Measurements from ENCODE around the gene TMEM63B. TPM values are rescaled to one million over a fixed set of nuclear protein-coding genes. Genes with fewer than 3 reads are reported as not detected.

The TMEM63B gene
- total and polyA plus RNA-seq, 2 of the 8 experiments (the other 6 are each of a cell fraction or from before 2014, with no cell fraction given), result 61.1 to 96.8 TPM

DNA sequence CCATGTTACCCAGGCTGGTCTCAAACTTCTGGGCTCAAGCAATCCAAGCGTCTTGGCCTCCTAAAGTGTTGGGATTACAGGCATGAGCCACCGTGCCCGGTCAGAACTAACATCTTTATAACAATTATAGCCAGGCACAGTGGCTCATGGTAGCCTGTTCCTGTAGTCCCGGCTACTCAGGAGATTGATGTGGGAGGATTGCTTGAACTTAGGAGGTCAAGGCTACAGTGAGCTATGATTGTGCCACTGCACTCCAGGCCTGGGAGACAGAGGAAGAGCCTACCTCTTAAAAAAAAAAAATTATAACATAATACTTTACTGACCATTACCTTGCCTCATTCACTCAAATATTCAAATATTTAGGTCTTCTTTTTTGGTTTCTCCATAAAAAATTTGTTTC is 72.5 kb downstream of the TMEM63B start:
- H2BK12ac ChIP-seq (ENCODE audit: low read depth, low read length), result peak overlapping the region; percentile 50; the same call in 1 of the 2 replicates
- no peak overlapping the region for H4K91ac ChIP-seq (replicated peaks; ENCODE audit: insufficient read length, low read length)
- FAIRE-seq (no peak), DNase-seq (ENCODE audit: low read depth in 1 of 2, low spot score in 2 of 2) (no peak)
- no peak overlapping the region for H2BK20ac ChIP-seq (ENCODE audit: low read length)
- H3K14ac ChIP-seq (ENCODE audit: insufficient read length), result no peak overlapping the region
- H3K18ac ChIP-seq (ENCODE audit: extremely low read depth, low read length), result no peak overlapping the region
- H3K4me1 ChIP-seq (replicated peaks in 1 of 4; ENCODE audit: control insufficient read depth in 3 of 4, insufficient read depth in 4 of 4, low read length in 3 of 4), result peaks cover 18 to 28% (median 23%) of the 10 kb centered on the region in 4 experiments
- no peak overlapping the region for H2AK5ac ChIP-seq (ENCODE audit: low read depth, low read length)
- no peak overlapping the region for H2BK15ac ChIP-seq (ENCODE audit: low read length)
- H3K4me3 ChIP-seq (ENCODE audit: extremely low read depth in 1 of 4, insufficient read depth in 2 of 4, low read depth in 3 of 4, low read length in 4 of 4), result no peak overlapping the region
- no peaks in the 10 kb centered on the region for H3K79me1 ChIP-seq (ENCODE audit: low read depth, low read length)
- H3K4me2 ChIP-seq (ENCODE audit: insufficient read depth in 1 of 2, low read depth in 2 of 2, low read length in 2 of 2), result no peak overlapping the region
- WGBS, 2 experiments (ENCODE audit: extremely low coverage in 1 of 2, insufficient coverage in 1 of 2, insufficient read length in 1 of 2, insufficient replicate concordance in 2 of 2, low coverage in 1 of 2, low lambda C conversion rate in 2 of 2, missing lambda C conversion rate in 1 of 2), result 96% methylated on average over 4 of the region's 4 CpGs; no CpG with 5 or more reads in 1 of the 2 experiments
- H2BK5ac ChIP-seq (ENCODE audit: low read depth, low read length), result no peak overlapping the region
- no peaks in the 10 kb centered on the region for H3K9me3 ChIP-seq (ENCODE audit: insufficient read depth in 2 of 2, low read depth in 1 of 2, low read length in 1 of 2)
- no peaks in the 10 kb centered on the region for H4K20me1 ChIP-seq (replicated peaks in 1 of 2; ENCODE audit: control insufficient read depth in 1 of 2, insufficient read depth in 2 of 2, low read length in 2 of 2)
- H2BK120ac ChIP-seq (replicated peaks; ENCODE audit: low read depth, low read length), result no peak overlapping the region
- H4K5ac ChIP-seq (ENCODE audit: insufficient read length, low read depth, low read length), result no peak overlapping the region
- no peaks in the 10 kb centered on the region; the same call in 1 of the 2 replicates for H3K23me2 ChIP-seq (ENCODE audit: low read depth, low read length)
- no peak overlapping the region for H3K56ac ChIP-seq (replicated peaks; ENCODE audit: insufficient read length, low read depth, low read length)
- ChIA-PET CTCF (ENCODE audit: partially characterized antibody) (interaction anchor here (1.0 to 3.5 kb wide), 9 partner anchors 10 to 46 kb away, joined by 3 to 19 read pairs (median 6); no protein-coding TSS in a partner anchor), POLR2A (ENCODE audit: partially characterized antibody) (interaction anchor here (1.4 to 6.2 kb wide), 5 partner anchors 8 to 46 kb away, joined by 3 to 60 read pairs (median 19); partner anchors contain the start of genes HSP90AB1 and SLC29A1)
- H3K23ac ChIP-seq (ENCODE audit: insufficient read length), result no peak overlapping the region
- no peaks in the 10 kb centered on the region for H3K27me3 ChIP-seq (replicated peaks in 1 of 4; ENCODE audit: control insufficient read depth in 3 of 4, extremely low read depth in 1 of 4, insufficient read depth in 3 of 4, low read length in 3 of 4)
- H4K8ac ChIP-seq (ENCODE audit: extremely low read depth, insufficient read depth, low read length), result no peak overlapping the region
- H3K4ac ChIP-seq (replicated peaks; ENCODE audit: insufficient read length, low read depth, low read length), result no peak overlapping the region
- H3K9ac ChIP-seq (replicated peaks in 1 of 4; ENCODE audit: extremely low read depth in 1 of 4, low read depth in 3 of 4, low read length in 3 of 4), result no peak overlapping the region
- no peaks in the 10 kb centered on the region for H3K36me3 ChIP-seq (ENCODE audit: control insufficient read depth in 2 of 4, insufficient read depth in 4 of 4, low read length in 3 of 4)
- H2AFZ ChIP-seq (ENCODE audit: low read length), result no peak overlapping the region
- H3K27ac ChIP-seq (ENCODE audit: low read depth, low read length), result no peak overlapping the region
- H3K79me2 ChIP-seq (ENCODE audit: control insufficient read depth in 1 of 2, insufficient read depth in 2 of 2, low read length in 2 of 2), result no peaks in the 10 kb centered on the region
- TF ChIP-seq SP4 (IDR thresholded peaks at IDR 0.05; ENCODE audit: low read length) (no peak), PHF8 (conservative IDR thresholded peaks at IDR 0.05; ENCODE audit: low read depth, low read length) (no peak), FOSL1 (IDR thresholded peaks at IDR 0.05; ENCODE audit: insufficient read depth, low read depth, low read length) (no peak), RAD21 (IDR thresholded peaks at IDR 0.05 in 1 of 2, conservative IDR thresholded peaks at IDR 0.05 in 1 of 2; ENCODE audit: low read depth in 2 of 2, low read length in 2 of 2) (no peak), RNF2 (IDR thresholded peaks at IDR 0.05; ENCODE audit: borderline replicate concordance, low read depth, low read length, missing control alignments, poor library complexity, severe bottlenecking) (no peak), NRF1 (IDR thresholded peaks at IDR 0.05; ENCODE audit: low read depth, low read length) (no peak), RXRA (IDR thresholded peaks at IDR 0.05; ENCODE audit: insufficient read depth, low read depth, low read length) (no peak), HDAC6 (IDR thresholded peaks at IDR 0.05; ENCODE audit: low read depth, low read length) (no peak), SUZ12 (IDR thresholded peaks at IDR 0.05; ENCODE audit: low read length) (no peak)
- TF ChIP-seq, protein P1, sequence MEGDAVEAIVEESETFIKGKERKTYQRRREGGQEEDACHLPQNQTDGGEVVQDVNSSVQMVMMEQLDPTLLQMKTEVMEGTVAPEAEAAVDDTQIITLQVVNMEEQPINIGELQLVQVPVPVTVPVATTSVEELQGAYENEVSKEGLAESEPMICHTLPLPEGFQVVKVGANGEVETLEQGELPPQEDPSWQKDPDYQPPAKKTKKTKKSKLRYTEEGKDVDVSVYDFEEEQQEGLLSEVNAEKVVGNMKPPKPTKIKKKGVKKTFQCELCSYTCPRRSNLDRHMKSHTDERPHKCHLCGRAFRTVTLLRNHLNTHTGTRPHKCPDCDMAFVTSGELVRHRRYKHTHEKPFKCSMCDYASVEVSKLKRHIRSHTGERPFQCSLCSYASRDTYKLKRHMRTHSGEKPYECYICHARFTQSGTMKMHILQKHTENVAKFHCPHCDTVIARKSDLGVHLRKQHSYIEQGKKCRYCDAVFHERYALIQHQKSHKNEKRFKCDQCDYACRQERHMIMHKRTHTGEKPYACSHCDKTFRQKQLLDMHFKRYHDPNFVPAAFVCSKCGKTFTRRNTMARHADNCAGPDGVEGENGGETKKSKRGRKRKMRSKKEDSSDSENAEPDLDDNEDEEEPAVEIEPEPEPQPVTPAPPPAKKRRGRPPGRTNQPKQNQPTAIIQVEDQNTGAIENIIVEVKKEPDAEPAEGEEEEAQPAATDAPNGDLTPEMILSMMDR (IDR thresholded peaks at IDR 0.05; ENCODE audit: control extremely low read depth in 1 of 3, insufficient read depth in 1 of 3, low read depth in 1 of 3, low read length in 3 of 3), result no peak

All from H1 (cell line).